ENCODE measurements around the gene RPL32. TPM values are rescaled to one million over a fixed set of nuclear protein-coding genes. Genes with fewer than 3 reads are reported as not detected.

RPL32 gene
- total and polyA plus RNA-seq, 2 experiments from 2014 or later = 666 to 897 TPM

DNA sequence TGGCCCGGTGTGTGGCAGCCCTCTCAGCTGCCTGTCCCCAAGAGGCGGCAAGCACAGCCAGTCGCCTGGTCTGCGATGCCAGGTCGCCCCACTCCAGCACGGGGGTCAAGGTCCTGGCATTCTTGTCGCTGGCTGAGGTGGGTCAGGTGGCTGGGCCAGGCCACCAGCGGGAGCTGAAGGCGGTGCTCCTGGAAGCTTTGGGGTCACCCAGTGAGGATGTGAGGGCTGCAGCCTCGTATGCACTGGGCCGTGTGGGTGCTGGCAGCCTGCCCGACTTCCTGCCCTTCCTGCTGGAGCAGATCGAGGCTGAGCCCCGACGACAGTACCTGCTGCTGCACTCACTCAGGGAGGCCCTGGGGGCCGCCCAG lies 24.0 kb downstream of the RPL32 start:
- Histone ChIP-seq H3K27me3 (no peaks in the 10 kb centered on the region), H3K4me2 (no peak overlapping the region), H3K9me2 (replicated peaks; ENCODE audit: insufficient read depth) (no peaks in the 10 kb centered on the region), H3K4me3 (no peak overlapping the region), H3K4me1 (ENCODE audit: insufficient read depth) (no peaks in the 10 kb centered on the region), H2AFZ (no peak overlapping the region), H3K79me2 (no peaks in the 10 kb centered on the region), H3K27ac (no peak overlapping the region), H3K9me3 (ENCODE audit: low read depth) (no peaks in the 10 kb centered on the region), H4K20me1 (ENCODE audit: insufficient read depth, poor library complexity, severe bottlenecking) (no peaks in the 10 kb centered on the region), H3K36me3 (replicated peaks; ENCODE audit: insufficient read depth, low read depth) (no peaks in the 10 kb centered on the region)
- DNase-seq (ENCODE audit: low spot score) = no peak
- WGBS (ENCODE audit: low lambda C conversion rate, missing lambda C conversion rate) = 94% methylated on average over 12 of the region's 16 CpGs
- no peak for TF ChIP-seq EZH2 (IDR thresholded peaks at IDR 0.05; ENCODE audit: borderline replicate concordance)
- no peak for TF ChIP-seq EZH2phosphoT487 (IDR thresholded peaks at IDR 0.05; ENCODE audit: low read depth, severe bottlenecking, unreplicated experiment)
- TF ChIP-seq, protein P1, sequence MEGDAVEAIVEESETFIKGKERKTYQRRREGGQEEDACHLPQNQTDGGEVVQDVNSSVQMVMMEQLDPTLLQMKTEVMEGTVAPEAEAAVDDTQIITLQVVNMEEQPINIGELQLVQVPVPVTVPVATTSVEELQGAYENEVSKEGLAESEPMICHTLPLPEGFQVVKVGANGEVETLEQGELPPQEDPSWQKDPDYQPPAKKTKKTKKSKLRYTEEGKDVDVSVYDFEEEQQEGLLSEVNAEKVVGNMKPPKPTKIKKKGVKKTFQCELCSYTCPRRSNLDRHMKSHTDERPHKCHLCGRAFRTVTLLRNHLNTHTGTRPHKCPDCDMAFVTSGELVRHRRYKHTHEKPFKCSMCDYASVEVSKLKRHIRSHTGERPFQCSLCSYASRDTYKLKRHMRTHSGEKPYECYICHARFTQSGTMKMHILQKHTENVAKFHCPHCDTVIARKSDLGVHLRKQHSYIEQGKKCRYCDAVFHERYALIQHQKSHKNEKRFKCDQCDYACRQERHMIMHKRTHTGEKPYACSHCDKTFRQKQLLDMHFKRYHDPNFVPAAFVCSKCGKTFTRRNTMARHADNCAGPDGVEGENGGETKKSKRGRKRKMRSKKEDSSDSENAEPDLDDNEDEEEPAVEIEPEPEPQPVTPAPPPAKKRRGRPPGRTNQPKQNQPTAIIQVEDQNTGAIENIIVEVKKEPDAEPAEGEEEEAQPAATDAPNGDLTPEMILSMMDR (IDR thresholded peaks at IDR 0.05; ENCODE audit: poor library complexity) = no peak

DNA sequence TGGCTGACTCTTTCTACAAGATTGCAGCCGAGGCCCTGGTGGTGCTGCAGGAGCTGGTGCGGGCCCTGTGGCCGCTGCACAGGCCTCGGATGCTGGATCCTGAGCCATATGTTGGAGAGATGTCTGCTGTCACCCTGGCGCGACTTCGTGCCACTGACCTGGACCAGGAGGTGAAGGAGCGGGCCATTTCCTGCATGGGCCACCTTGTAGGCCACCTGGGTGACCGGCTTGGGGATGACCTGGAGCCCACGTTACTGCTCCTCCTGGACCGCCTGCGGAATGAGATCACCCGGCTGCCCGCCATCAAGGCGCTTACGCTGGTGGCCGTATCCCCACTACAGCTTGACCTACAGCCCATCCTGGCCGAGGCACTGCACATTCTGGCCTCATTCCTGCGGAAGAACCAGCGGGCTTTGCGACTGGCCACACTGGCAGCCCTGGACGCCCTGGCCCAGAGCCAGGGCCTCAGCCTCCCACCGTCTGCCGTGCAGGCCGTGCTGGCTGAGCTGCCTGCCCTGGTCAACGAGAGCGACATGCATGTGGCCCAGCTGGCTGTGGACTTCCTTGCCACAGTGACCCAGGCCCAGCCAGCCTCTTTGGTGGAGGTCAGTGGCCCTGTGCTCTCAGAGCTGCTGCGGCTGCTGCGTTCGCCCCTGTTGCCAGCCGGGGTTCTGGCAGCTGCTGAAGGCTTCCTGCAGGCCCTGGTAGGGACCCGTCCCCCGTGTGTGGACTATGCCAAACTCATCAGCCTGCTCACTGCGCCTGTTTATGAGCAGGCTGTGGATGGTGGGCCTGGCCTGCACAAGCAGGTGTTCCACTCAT lies 24.6 kb downstream of the RPL32 start:
- no peak overlapping the region for H2AFZ ChIP-seq

DNA sequence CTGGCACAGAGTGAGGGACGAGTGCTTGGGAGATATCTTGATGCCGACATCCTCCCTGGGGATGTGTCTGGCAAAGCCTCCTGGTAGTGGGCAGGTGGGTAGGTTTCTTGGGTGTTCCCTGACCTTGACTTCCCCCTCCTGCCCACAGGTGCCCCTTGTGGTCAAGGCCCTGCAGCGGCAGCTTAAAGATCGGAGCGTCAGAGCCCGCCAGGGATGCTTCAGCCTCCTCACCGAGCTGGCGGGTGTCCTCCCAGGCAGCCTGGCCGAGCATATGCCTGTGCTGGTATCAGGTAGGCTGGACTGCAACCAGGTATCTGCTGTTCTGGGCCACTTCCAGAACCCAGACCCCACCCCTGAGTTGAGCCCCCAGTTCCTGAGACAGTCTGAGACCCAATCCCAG lies 25.6 kb downstream of the RPL32 start:
- Histone ChIP-seq H3K36me3 (replicated peaks; ENCODE audit: insufficient read depth, low read depth) (no peaks in the 10 kb centered on the region), H3K4me1 (ENCODE audit: insufficient read depth) (no peaks in the 10 kb centered on the region), H3K79me2 (no peaks in the 10 kb centered on the region), H4K20me1 (ENCODE audit: insufficient read depth, poor library complexity, severe bottlenecking) (no peaks in the 10 kb centered on the region), H3K27me3 (no peaks in the 10 kb centered on the region), H3K9me2 (replicated peaks; ENCODE audit: insufficient read depth) (no peaks in the 10 kb centered on the region), H2AFZ (no peak overlapping the region), H3K4me3 (no peak overlapping the region), H3K9me3 (ENCODE audit: low read depth) (no peaks in the 10 kb centered on the region), H3K4me2 (no peak overlapping the region), H3K27ac (no peak overlapping the region)
- WGBS (ENCODE audit: low lambda C conversion rate, missing lambda C conversion rate) = 85% methylated on average over 9 of the region's 9 CpGs
- TF ChIP-seq EZH2 (IDR thresholded peaks at IDR 0.05; ENCODE audit: borderline replicate concordance) (no peak), EZH2phosphoT487 (IDR thresholded peaks at IDR 0.05; ENCODE audit: low read depth, severe bottlenecking, unreplicated experiment) (no peak)
- TF ChIP-seq, protein P1 (IDR thresholded peaks at IDR 0.05; ENCODE audit: poor library complexity) = no peak
- no peak for DNase-seq (ENCODE audit: low spot score)

More for the DNA sequence above, 24.6 kb downstream of the RPL32 start:
- Histone ChIP-seq H3K27ac (no peak overlapping the region), H3K79me2 (no peaks in the 10 kb centered on the region), H3K4me2 (no peak overlapping the region), H3K36me3 (replicated peaks; ENCODE audit: insufficient read depth, low read depth) (no peaks in the 10 kb centered on the region), H4K20me1 (ENCODE audit: insufficient read depth, poor library complexity, severe bottlenecking) (no peaks in the 10 kb centered on the region), H3K4me1 (ENCODE audit: insufficient read depth) (no peaks in the 10 kb centered on the region), H3K9me3 (ENCODE audit: low read depth) (no peaks in the 10 kb centered on the region), H3K27me3 (no peaks in the 10 kb centered on the region), H3K9me2 (replicated peaks; ENCODE audit: insufficient read depth) (no peaks in the 10 kb centered on the region), H3K4me3 (no peak overlapping the region)
- TF ChIP-seq EZH2phosphoT487 (IDR thresholded peaks at IDR 0.05; ENCODE audit: low read depth, severe bottlenecking, unreplicated experiment) (no peak), EZH2 (IDR thresholded peaks at IDR 0.05; ENCODE audit: borderline replicate concordance) (no peak)
- TF ChIP-seq, protein P1 (IDR thresholded peaks at IDR 0.05; ENCODE audit: poor library complexity) = no peak
- 97% methylated on average over 34 of the region's 34 CpGs for WGBS (ENCODE audit: low lambda C conversion rate, missing lambda C conversion rate)
- DNase-seq (ENCODE audit: low spot score) = no peak

All from hepatocyte (in vitro differentiated cells).